Stimulated activated CD4-positive, alpha-beta T cell treated with anti-CD3 and anti-CD28 coated beads, Interleukin-1b, Interleukin-23, amount 100 ng/mL, for 1 hour (primary cell): Measurements from ENCODE around the gene FKBP14.
"Not testable (repeated sequence)": the region's sequence is repeated elsewhere in the genome, so short reads cannot be mapped to it uniquely, and the experiment has no call there.

Experiments
- DNase-seq, 2 donors: peaks; one replicate each; pipeline ENCODE4 v3.0.0-alpha.2; 2020; ENCODE audit warnings: low read depth in 2 of 2

FKBP14 gene

DNA sequence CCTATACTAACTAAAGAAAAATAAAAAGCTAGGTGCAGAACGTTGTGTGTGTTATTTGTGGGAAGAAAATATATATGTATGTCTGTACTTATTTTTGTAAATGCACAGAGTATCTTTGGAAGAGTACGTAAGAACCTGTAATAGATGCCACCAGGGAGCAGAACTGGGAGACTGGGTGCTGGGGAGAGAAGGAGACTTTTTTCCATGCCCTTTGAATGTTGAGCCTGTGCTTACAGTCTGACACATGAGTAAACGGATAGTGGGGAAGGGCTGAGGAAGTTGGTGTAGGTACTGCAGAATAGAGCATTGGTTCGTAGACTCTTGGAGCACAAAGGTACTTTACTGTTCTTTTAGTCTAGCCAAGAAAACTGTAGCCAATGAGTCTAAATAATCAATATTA lies 35.6 kb downstream of the FKBP14 start:
- DNase-seq: no peak

DNA sequence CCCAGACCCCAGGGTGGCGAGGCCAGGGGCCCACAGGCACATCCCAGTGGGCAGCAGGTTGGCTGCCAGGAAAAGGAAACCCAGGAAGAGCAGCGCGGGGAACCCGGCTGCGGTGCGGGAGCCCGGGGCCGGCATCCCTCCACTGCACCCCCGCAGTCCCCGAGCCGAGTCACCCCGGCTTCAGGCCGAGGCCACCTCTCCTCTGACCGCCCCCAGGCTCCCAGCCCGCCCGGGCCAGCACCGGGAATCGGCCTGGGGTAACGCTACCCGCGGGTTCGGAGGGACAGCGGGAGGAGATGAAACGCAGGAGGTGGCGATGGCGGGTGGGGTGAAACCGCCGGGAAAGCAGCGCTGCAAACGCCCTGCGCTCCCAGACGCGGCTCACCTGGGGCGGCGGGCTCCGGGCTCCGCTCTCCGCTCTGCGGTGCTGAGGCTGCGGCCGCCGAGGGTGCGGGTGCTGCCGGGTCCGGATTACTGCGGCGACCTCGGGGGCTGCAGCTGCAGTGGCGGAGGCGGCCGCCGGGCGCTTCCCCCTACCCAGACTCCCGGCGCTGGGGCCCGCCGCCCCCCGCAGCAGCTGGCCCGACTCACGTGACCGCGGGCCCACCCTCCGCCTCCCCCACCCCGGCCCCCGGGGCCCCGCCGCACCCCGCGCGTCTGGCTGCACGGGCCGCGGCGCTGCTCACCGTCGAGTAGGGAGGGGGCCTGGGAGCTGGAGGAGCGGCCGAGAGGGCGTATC lies 37.1 kb downstream of the FKBP14 start, which contains the start of gene SCRN1:
SCRN1 (minus strand) TSS at position 545 of the 739 bp plus-strand sequence. CDS start 20,734 bp downstream, outside the sequence.
- no peak for DNase-seq

DNA sequence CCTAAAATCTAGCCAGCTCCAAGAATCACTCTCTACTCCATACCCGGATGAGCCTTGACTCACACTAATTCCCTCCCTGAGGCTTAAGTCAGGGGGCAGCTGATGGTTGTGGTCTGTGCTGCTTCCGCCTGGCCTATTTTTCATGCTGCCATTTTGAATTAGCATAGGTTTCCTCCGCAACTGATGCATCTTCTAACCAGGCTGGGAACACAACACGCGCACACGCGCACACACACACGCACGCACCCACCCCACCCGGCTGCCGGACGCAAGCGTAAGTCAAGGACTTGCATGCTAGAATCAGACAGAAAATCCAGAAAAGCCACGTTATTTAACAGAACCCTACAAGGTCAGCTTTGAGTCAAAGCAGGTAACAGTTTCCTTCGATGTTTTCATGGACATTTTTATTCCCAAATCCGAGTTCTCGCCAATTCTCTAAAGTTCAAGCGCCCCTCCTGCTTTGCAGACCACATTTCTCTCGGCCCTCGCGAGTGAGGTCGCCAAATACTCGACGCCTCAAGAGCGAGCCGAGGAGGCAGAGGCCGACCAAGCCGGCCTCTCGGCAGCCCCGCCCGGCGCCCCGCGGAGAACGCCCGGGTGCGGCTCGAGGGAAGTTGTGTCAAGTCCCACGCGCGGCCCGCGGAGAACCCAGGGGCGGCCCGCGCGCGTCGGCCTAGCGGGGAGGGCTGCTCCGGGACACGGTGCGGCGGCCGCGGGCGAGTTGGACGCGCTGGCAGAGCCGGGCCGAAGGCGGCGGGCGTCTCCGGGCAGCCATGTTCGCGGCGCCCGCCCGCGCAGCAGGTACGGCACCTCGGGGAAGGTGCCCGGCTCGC lies 37.9 kb downstream of the FKBP14 start:
- peak in 1 of 2 donors; percentile 1 for DNase-seq

GRCh38 chr7:29987811-29988317 lies 38.6 kb downstream of the FKBP14 start:
- no peak for DNase-seq

- no peak for DNase-seq
These were observed 39.4 kb downstream of the FKBP14 start for GRCh38 chr7:29987083-29987482.

- DNase-seq: no peak
These were observed 46.4 kb downstream of the FKBP14 start for GRCh38 chr7:29980151-29980550.

DNA sequence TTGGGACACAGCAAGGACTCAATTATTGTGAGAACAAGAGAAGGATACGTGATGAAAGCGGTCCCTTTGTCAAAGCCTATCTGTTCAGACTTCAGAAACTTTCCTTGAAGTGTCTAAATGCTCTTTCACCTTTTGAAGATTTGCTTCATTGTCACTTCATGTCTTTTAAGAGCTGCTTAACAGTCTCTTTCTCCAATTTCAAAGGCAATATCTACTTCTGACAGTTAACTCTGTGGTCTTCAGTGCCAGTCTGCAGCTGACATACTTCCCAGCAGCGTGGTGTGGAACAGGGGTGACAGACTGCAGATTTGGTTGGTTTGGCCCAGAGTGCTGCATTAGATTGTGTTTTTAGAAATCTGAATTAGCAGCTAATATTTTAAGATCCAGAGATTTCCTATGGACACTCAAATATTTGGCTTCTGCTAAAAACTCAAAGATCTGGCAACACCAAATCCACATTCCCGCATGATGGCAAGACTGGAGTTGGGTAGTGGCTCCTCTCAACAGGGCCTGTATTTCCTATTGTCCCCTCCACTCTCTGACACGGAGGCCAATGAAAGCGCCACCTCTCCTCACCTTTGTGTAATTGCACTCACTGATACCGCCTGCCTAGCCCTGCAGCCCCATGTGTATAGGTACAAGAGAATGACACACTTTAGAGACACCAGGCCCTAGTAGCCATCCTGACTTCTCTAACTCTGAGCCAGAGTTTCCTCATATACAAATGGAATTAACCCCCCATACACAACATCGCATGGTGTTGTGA lies 48.4 kb downstream of the FKBP14 start:
- DNase-seq: no peak

GRCh38 chr7:29976673-29977415 lies 49.7 kb downstream of the FKBP14 start:
- DNase-seq: no peak

GRCh38 chr7:29976266-29976665 lies 50.2 kb downstream of the FKBP14 start:
- DNase-seq: no peak

DNA sequence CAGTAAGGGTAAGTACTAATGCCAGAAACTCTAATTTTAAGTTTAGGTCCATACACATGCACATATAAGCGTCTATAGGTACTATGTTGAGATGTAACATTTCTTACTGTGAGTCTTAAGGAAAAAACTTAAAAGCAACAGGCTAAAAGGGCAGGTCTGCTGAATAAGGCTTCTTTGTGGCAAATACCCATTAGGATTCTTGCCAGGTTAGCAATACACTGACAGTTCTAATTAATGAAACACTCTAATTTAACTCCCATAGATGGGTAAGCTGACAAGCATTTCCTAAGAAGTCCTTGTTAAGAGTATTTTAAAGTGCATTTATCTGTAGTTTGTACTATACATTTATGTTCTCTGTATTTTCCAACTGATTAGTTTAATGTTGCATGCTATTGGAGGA lies 50.9 kb downstream of the FKBP14 start:
- DNase-seq: no peak

DNA sequence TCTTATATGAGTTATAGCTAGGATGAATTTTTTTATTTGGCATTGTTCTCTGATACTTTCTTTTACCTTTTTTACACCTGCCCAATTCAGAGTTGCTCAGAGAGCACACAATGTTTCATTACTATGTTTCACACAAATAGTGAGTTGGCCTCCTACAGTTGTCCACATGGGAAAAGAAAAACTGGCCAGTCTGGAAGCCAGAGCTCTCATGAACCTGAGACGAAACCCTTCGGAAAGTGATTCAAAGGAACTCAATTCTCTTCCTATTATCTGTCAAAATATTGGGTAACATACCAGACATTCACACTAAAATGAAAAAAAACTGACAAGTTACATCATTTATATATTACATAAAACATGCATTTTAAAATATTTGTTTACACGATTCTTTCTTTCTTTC lies 52.2 kb downstream of the FKBP14 start:
- no peak for DNase-seq

DNA sequence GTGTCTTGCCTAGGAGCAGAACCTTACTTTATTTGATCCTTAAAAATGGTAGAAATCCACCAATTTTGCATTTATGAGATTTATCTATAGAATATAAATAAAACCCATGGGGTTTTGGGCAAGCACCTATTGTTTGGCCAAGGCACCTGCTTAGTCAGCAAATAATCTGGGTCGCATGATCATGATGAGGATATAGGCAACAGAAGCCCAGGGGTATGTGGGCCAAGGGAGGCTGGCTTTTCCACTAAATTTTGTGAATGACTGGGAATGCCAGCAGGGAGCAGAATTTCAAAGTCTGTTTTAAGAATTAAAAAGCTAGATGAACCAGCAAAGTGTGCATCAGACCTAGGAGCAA lies 54.2 kb downstream of the FKBP14 start:
- DNase-seq: no peak

DNA sequence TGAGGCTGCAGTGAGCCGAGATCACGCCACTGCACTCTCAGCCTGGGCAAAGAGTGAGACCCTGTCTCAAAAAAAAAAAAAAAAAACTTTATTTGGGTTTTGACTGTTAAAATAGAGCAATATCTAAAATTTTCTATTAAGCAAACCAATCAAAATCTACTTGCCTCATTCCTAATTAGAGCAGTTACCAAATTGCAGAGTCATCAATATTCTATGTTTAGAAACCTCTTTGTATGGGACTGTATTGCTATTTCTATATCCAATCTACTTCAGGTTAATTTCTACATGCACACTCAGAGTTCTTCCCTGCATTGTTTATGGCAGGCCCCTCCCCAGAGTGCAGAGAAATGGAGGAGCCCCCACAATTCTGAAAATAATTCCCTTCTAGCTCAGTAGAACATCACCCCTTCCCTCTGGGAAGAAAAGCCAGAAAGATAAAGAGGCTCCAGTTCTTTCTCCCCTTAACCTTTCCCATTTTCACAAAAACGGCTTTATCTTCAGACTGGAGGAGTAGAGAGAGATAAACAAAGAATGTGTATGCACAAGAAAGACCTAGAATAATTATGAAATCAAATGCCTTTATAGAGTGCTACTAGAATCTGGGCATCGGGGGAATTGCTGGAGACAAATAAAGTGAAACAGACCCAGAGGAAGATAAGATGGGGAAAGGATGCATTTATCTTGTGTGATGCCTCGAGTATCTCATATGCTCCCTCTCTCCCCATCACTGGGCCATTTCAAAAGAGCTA lies 54.8 kb downstream of the FKBP14 start:
- no peak for DNase-seq

GRCh38 chr7:29970158-29970557 lies 56.3 kb downstream of the FKBP14 start:
- no peak for DNase-seq

GRCh38 chr7:29969738-29970137 lies 56.8 kb downstream of the FKBP14 start:
- DNase-seq: no peak

DNA sequence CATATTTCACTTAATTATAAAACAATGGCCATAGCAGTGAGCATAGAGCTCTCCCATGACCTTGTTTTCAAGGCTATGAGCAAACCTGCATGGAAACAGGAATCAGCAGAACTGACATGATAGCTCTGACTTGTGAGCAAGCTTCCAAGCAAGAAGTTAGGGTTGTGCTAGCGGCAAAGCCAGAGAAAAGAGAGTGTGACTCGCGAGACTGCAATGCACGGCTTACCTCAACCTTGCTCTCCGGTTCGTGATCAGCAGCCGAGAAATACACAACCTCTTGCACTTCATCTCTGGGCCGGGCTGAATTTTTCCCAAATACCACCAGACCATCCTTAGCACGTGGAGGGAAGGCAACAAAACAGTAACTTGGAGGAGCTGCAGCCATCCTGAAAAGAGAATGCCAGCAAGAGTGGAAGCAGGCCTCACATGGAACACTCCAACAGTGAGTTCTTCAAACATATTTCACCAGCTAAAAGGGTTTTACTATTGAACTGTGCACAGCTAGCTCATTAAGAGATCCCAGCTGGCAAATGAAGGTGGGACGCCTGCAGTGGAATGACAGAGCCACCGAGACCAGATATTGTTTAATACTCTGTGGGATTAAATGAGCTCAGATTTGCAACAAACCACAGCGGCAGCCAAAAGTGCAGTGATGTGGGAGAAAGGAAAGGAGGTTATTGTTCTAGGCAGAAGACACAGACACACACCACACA lies 57.7 kb downstream of the FKBP14 start:
- DNase-seq: no peak

- no peak for DNase-seq
These were observed 61.5 kb downstream of the FKBP14 start for GRCh38 chr7:29965030-29965429.

GRCh38 chr7:29962035-29962434 lies 64.5 kb downstream of the FKBP14 start:
- DNase-seq: no peak

GRCh38 chr7:29961611-29962010 lies 64.9 kb downstream of the FKBP14 start:
- not testable (repeated sequence) for DNase-seq
